GM12892 (cell line): ENCODE data around the gene CDH1.

Experiments used
- DNase-seq: peaks from one replicate; pipeline ENCODE4 v3.0.0; 2011; ENCODE audit not compliant: insufficient read length
- FAIRE-seq: peaks from 2 replicates; lab custom pipeline; 2011; peaks lifted over from hg19 to GRCh38; lab: Jason Lieb, UNC
- POLR2A ChIP-seq: IDR thresholded peaks from 2 replicates; pipeline ENCODE4 v1.6.1; 2011; ENCODE audit warnings: low read depth, low read length, control low read depth
- POLR2AphosphoS5 ChIP-seq: IDR thresholded peaks from 2 replicates; pipeline ENCODE4 v1.6.1; 2011; ENCODE audit warnings: low read depth, low read length, control low read depth
- TAF1 ChIP-seq: IDR thresholded peaks from 2 replicates; pipeline ENCODE4 v1.6.1; 2011; ENCODE audit warnings: low read depth, mild to moderate bottlenecking, control low read depth, low read length, borderline replicate concordance

CDH1 gene

DNA sequence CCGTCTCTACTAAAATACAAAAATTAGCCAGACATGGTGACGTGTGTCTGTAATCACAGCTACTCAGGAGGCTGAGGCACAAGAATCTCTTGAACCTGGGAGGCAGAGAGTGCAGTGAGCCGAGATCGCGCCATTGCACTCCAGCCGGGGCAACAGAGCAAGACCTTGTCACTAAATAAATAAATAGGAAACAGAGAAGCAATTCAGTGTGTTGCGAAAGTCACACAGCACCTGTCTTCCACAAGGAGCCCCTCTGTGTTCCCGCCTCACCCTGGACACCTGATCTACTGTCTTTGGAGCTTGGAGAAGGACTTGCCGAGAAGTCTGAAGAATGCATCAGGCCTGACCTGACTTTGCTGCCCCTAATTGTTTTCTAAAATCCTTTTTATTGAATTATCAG lies 3.5 kb upstream of the CDH1 start:
- no peak for TF ChIP-seq POLR2A
- no peak for TF ChIP-seq POLR2AphosphoS5
- DNase-seq = no peak
- FAIRE-seq = no peak

DNA sequence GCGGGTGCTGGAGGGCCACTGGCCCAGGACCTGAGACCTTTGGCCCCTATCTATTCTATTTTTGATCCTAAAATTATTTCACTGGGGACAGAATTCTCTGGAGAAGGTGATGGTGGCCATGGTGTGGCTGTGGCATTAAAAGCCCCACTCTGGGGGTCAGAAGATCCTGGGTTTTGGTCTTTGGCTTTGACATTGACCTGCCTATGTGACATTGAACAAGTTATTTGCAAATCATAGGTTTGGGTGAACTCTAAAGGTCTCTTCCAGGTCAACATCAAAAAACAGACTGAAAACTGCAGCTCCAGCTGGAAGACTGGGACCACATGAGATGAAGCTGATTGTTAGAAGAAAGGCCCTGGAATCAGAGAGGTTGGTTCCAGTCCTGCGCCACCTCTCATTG lies 2.3 kb upstream of the CDH1 start:
- no peak for FAIRE-seq
- no peak for TF ChIP-seq TAF1
- TF ChIP-seq POLR2AphosphoS5 = no peak
- no peak for TF ChIP-seq POLR2A
- no peak for DNase-seq

DNA sequence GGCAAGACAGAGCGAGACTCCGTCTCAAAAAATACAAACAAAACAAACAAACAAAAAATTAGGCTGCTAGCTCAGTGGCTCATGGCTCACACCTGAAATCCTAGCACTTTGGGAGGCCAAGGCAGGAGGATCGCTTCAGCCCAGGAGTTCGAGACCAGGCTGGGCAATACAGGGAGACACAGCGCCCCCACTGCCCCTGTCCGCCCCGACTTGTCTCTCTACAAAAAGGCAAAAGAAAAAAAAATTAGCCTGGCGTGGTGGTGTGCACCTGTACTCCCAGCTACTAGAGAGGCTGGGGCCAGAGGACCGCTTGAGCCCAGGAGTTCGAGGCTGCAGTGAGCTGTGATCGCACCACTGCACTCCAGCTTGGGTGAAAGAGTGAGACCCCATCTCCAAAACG lies 531 bp upstream of the CDH1 start:
- DNase-seq (no peak), FAIRE-seq (no peak)
- no peak for TF ChIP-seq POLR2A
- no peak for TF ChIP-seq POLR2AphosphoS5
- TF ChIP-seq TAF1 = no peak

DNA sequence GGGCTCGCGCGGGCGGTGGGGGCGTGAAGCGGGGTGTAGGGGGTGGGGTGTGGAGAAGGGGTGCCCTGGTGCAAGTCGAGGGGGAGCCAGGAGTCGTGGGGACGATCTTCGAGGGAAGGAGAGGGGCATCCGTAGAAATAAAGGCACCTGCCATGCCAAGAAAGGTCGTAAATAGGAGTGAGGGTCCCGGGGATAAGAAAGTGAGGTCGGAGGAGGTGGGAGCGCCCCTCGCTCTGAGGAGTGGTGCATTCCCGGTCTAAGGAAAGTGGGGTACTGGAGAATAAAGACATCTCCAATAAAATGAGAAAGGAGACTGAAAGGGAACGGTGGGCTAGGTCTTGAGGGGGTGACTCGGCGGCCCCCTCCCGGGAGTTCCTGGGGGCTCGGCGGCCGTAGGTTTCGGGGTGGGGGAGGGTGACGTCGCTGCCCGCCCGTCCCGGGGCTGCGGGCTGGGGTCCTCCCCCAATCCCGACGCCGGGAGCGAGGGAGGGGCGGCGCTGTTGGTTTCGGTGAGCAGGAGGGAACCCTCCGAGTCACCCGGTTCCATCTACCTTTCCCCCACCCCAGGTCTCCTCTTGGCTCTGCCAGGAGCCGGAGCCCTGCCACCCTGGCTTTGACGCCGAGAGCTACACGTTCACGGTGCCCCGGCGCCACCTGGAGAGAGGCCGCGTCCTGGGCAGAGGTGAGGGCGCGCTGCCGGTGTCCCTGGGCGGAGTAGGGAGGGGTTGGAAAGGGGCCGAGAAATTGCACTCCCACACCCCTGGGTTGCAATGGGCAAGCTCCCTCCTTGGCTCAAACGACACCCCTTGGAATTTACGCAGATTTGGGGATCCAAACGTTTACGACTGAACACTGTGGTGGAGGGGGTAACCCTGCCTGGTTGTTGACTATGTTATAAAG lies 888 bp downstream of the CDH1 start:
- no peak for FAIRE-seq
- no peak for DNase-seq
- TF ChIP-seq POLR2AphosphoS5 = no peak
- TF ChIP-seq TAF1 = no peak
- TF ChIP-seq POLR2A = no peak

DNA sequence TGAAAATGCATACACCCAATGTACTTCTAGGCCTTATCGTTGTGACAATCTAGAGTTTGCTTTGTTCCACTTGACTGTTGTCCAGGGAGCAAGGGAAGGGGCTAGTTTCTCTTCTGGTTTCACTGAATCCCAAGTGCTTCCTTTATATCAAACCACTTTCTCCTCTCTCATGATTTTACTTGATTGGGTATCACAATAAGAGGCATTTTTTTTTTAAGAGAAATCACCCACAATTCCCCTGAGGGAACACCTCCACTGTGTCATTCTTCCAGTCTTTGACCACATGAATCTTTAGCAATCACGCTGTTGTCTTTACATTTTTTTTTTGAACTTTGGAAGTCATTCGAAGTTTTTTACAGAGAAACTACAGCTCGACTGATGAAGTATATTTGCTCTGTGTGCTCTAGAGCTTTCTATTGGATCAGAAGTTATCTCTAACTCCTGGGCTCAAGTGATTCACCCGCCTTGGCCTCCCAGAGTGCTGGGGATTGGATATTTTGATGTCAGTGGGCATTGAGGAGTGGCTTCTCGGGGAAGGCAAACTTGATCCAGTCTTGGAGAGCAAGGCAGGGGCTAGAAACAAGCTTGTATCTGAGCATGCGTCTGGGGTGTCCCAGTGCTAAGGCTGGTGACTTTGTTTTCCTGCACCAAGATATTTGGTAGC lies 3.0 kb downstream of the CDH1 start:
- TF ChIP-seq POLR2A (no peak), TAF1 (no peak), POLR2AphosphoS5 (no peak)
- DNase-seq = no peak
- FAIRE-seq = no peak

DNA sequence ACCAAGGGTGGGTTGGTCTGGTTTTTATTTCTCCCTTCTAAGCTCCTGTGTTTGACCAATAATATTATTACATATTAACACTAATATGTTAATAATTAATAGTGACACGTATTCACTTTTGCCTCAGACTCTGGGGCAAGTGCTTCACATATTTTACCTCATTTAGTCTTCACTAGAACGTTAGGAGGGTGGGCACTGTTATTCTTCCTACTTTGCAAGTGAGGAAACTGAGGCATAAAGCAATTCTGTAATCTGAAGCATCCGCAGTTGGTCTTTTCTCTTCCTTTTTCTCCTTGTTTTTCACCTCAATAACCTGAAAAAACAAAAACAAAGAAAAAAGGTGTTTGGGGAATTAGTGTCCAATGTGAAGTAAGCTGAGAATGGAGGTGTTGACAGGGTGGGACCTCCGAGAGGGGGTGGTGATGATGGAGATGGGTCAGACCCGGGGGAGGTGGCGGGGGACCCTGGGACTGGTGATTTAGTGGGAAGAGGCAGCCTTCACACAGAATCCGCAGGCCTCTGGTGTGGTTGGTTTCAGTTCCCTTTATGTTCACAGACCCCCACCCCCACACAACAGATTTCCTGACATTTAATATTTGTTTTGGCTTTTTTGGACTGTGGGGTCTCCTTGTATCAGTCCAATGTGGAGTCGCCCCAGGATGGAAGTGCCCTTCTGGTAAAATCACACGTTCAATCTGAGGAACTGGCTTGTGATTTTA lies 3.7 kb downstream of the CDH1 start:
- FAIRE-seq (no peak), DNase-seq (no peak)
- TF ChIP-seq POLR2AphosphoS5 (no peak), TAF1 (no peak), POLR2A (no peak)

DNA sequence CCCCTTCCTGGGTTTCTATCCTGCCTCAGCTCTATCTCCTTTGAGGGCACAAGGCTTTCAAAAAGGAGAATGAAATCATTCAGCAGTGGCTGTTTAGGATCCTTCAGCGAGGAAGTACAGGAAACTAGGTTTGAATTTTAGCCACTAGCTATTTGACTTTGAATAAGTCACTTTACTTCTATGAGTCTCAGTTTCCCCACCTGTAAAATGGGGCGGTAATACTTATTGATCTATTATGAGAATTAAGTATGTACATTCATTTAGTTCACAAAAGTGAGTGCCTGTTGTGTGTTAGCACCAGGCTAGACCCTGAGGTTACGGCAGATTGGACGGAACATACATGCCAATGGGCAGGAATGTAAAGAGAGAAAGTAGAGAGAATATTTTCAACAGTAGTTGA lies 6.6 kb downstream of the CDH1 start:
- DNase-seq (no peak), FAIRE-seq (no peak)
- TF ChIP-seq POLR2A = no peak
- no peak for TF ChIP-seq TAF1
- TF ChIP-seq POLR2AphosphoS5 = no peak

DNA sequence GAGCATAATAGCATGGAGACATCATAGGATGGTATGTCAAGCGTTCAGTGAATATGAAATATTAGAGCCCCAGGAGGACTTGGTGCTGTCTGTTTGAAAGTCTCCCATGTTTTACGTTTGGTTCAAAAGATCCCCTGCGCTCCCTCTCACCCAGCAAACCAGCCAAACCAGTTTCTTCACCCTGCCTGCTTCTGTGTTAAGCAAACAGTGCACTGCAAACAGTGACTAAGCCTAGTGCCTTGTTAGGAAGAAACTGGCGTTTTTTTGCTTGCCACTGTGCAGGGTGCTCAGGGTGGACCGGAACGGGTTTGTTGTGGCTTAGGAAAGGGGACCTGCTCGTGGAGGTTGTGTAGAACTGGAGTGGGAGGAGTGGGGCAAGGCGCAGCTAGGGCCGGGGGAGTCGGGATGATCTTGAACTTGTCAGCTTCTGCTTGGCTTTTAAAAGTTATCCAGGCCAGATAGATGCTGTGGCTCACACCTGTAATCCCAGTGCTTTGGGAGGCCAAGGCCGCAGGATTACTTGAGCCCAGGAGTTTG lies 7.7 kb downstream of the CDH1 start:
- no peak for FAIRE-seq
- no peak for DNase-seq
- TF ChIP-seq POLR2AphosphoS5 (no peak), TAF1 (no peak), POLR2A (no peak)

DNA sequence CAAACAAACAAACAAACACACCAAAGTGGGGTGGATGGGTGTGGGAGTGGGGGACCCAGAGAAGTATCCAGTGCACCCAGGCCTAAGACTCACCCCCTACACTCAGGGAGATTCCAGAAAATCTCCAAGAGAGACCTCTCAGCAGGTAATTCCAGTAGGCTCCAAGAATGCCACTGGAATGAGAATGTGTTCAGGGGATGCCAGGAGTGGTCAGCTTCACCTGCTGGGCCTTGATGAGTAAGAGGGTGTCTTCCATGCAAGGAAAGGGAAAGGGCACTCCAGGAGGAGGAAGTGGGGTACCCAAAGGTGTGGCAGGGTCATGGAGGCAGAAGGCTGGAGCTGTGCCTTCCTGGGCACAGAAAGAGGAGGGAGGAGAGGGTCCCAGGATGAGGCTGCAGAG lies 9.9 kb downstream of the CDH1 start:
- TF ChIP-seq POLR2A (no peak), TAF1 (no peak), POLR2AphosphoS5 (no peak)
- DNase-seq = no peak
- no peak for FAIRE-seq

DNA sequence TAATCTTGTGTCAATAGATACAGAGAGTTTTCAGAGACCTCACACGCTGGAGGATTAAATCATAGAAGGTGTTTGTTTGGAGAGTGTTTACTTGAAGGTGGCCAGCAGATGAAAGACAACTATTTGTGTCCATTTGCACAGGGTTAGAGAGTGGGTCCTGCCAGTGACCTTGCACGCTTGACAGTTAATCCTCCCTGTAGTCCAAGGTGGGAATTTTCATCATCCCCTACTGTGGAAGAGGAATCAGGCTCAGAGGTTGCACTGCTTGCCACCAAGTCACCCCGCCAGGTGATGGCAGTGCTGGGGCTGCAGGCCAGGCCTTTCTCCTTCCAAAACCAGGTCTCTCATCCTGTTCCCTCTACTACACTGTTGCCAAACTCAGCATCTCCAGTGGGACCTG lies 12.3 kb downstream of the CDH1 start:
- DNase-seq (no peak), FAIRE-seq (no peak)
- TF ChIP-seq TAF1 (no peak), POLR2A (no peak), POLR2AphosphoS5 (no peak)

DNA sequence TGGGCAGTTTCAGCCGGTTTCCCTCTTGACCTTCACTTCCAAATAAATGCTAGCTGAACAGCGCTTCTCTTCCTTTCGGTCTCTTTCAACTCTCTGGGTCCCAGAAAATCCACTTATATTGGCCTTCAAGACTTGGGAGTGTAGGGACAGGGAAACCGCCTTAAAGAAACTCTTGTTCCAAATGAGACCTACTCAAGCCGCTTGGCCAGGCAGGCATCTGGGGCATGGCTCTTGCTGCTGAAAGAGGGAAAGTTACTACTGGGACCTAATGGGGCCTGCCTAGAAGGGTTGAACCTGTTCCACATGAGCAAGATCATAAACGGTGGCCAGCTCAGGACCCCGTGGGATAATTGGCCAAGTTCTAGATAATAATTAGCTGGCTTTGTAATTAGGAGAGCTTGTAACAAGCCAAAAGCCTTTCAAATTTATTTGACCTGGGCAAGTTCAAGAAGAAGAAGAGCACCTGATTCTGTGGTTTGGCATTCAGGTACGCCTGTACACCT lies 13.2 kb downstream of the CDH1 start:
- no peak for TF ChIP-seq POLR2A
- DNase-seq (no peak), FAIRE-seq (no peak)

DNA sequence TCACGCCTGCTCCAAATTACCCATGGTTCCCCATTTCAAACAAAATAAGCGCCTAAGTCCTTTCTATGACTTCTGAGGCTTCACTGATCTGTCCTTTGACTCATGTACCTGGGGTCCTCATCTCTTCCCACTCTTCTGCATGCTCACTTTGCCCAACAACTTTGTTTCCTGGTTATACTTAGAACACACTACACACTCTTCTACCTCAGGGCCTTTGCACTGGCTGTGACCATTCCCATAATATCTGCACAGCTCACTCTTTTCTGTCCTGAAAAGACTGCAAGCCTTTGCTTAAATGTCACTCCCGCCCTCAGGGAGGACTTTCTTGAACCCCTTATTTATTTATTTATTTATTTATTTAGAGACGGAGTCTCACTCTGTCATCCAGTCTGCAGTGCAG lies 14.1 kb downstream of the CDH1 start:
- FAIRE-seq (no peak), DNase-seq (no peak)
- TF ChIP-seq POLR2A (no peak), POLR2AphosphoS5 (no peak), TAF1 (no peak)
